ENCODE results near the gene CAMK1. TPM values are rescaled to one million over a fixed set of nuclear protein-coding genes. Genes with fewer than 3 reads are reported as not detected.

Gene CAMK1
- total RNA-seq, 1 experiment from 2014 or later = 9.7 TPM

GRCh38 chr3:9716801-9717555, 52.8 kb downstream of the CAMK1 start:
- Histone ChIP-seq H3K27me3 (replicated peaks; ENCODE audit: control insufficient read depth, insufficient read depth, low read length) (no peaks in the 10 kb centered on the region), H3K9me3 (no peaks in the 10 kb centered on the region), H3K36me3 (ENCODE audit: control insufficient read depth, insufficient read depth, low read length) (no peaks in the 10 kb centered on the region), H3K4me1 (no peaks in the 10 kb centered on the region), H3K4me3 (ENCODE audit: low read depth, low read length) (no peak overlapping the region)
- TF ChIP-seq CTCF (IDR thresholded peaks at IDR 0.05; ENCODE audit: insufficient read depth in 1 of 2, low read depth in 1 of 2, low read length in 1 of 2, severe bottlenecking in 1 of 2, unreplicated experiment in 1 of 2) = no peak
- Mint-ChIP-seq H3K4me1 (ENCODE audit: low read depth, unreplicated experiment) (no peaks in the 10 kb centered on the region), H3K27ac (ENCODE audit: unreplicated experiment) (no peak overlapping the region), H3K36me3 (ENCODE audit: insufficient read depth, unreplicated experiment) (no peaks in the 10 kb centered on the region), H3K4me3 (ENCODE audit: unreplicated experiment) (no peak overlapping the region), H3K27me3 (ENCODE audit: insufficient read depth, unreplicated experiment) (peaks cover 17% of the 10 kb centered on the region), H3K9me3 (ENCODE audit: unreplicated experiment) (no peaks in the 10 kb centered on the region)
- intact Hi-C loops (cut with micrococcal nuclease; ENCODE audit: unreplicated experiment) = no loop called here
- ChIA-PET POLR2A (no interaction called here), CTCF (no interaction called here)
- DNase-seq = no peak
- BruUV-seq (replicated peaks) = no TSS peak

- Mint-ChIP-seq H3K27me3 (ENCODE audit: insufficient read depth, unreplicated experiment) (peaks cover 20% of the 10 kb centered on the region), H3K4me3 (ENCODE audit: unreplicated experiment) (no peak overlapping the region), H3K36me3 (ENCODE audit: insufficient read depth, unreplicated experiment) (no peaks in the 10 kb centered on the region), H3K27ac (ENCODE audit: unreplicated experiment) (no peak overlapping the region), H3K4me1 (ENCODE audit: low read depth, unreplicated experiment) (no peaks in the 10 kb centered on the region), H3K9me3 (ENCODE audit: unreplicated experiment) (no peaks in the 10 kb centered on the region)
- ChIA-PET CTCF (no interaction called here), POLR2A (no interaction called here)
- peak in 1 of 2 experiments; percentile 83 for TF ChIP-seq CTCF (IDR thresholded peaks at IDR 0.05; ENCODE audit: insufficient read depth in 1 of 2, low read depth in 1 of 2, low read length in 1 of 2, severe bottlenecking in 1 of 2, unreplicated experiment in 1 of 2)
- intact Hi-C loops (cut with micrococcal nuclease; ENCODE audit: unreplicated experiment) = no loop called here
- H3K27me3 ChIP-seq (replicated peaks; ENCODE audit: control insufficient read depth, insufficient read depth, low read length) = no peaks in the 10 kb centered on the region
- BruUV-seq (replicated peaks) = no TSS peak
- DNase-seq = peak; percentile 51 to 59
- no peaks in the 10 kb centered on the region for H3K4me1 ChIP-seq
- H3K9me3 ChIP-seq = no peaks in the 10 kb centered on the region
- H3K36me3 ChIP-seq (ENCODE audit: control insufficient read depth, insufficient read depth, low read length) = no peaks in the 10 kb centered on the region
- H3K4me3 ChIP-seq (ENCODE audit: low read depth, low read length) = no peak overlapping the region
Measured at GRCh38 chr3:9715764-9716437, 53.8 kb downstream of the CAMK1 start.

GRCh38 chr3:9715136-9715535, 54.6 kb downstream of the CAMK1 start:
- H3K27me3 Mint-ChIP-seq (ENCODE audit: insufficient read depth, unreplicated experiment) = peaks cover 24% of the 10 kb centered on the region
- no peak for TF ChIP-seq CTCF (IDR thresholded peaks at IDR 0.05; ENCODE audit: insufficient read depth in 1 of 2, low read depth in 1 of 2, low read length in 1 of 2, severe bottlenecking in 1 of 2, unreplicated experiment in 1 of 2)
- H3K4me1 Mint-ChIP-seq (ENCODE audit: low read depth, unreplicated experiment) = no peaks in the 10 kb centered on the region
- POLR2A ChIA-PET = no interaction called here
- no peaks in the 10 kb centered on the region for H3K4me1 ChIP-seq
- peak; percentile 41 to 56 for DNase-seq
- no peaks in the 10 kb centered on the region for H3K36me3 ChIP-seq (ENCODE audit: control insufficient read depth, insufficient read depth, low read length)
- no TSS peak for BruUV-seq (replicated peaks)
- no peak overlapping the region for H3K4me3 Mint-ChIP-seq (ENCODE audit: unreplicated experiment)
- no peaks in the 10 kb centered on the region for H3K9me3 Mint-ChIP-seq (ENCODE audit: unreplicated experiment)
- CTCF ChIA-PET = interaction anchor here (0.6 kb wide), 1 partner anchor 263 kb away, joined by 3 read pairs; no protein-coding TSS in a partner anchor
- no peaks in the 10 kb centered on the region for H3K36me3 Mint-ChIP-seq (ENCODE audit: insufficient read depth, unreplicated experiment)
- no peaks in the 10 kb centered on the region for H3K9me3 ChIP-seq
- no peaks in the 10 kb centered on the region for H3K27me3 ChIP-seq (replicated peaks; ENCODE audit: control insufficient read depth, insufficient read depth, low read length)
- intact Hi-C loops (cut with micrococcal nuclease; ENCODE audit: unreplicated experiment) = no loop called here
- H3K27ac Mint-ChIP-seq (ENCODE audit: unreplicated experiment) = no peak overlapping the region
- no peak overlapping the region for H3K4me3 ChIP-seq (ENCODE audit: low read depth, low read length)

Data from Caco-2 (cell line).